HL-60 (cell line): ENCODE data around the gene ETV7.

Source experiments
- DNase-seq, 2 experiments: peaks; one replicate each; pipeline ENCODE4 v3.0.0-alpha.2; 2010 to 2020; ENCODE audit warnings: low read depth in 1 of 2, low spot score in 1 of 2
- H3K27ac ChIP-seq: fragments of 250-450 bp; sonication (Bioruptor Pico); replicated peaks from 2 replicates; pipeline ENCODE4 v1.5.1; 2020; ENCODE audit warnings: mild to moderate bottlenecking, moderate library complexity
- H3K27me3 ChIP-seq: fragments of 250-450 bp; sonication (Bioruptor Pico); 2 replicates; pipeline ENCODE4 v1.5.1; 2021; ENCODE audit warnings: mild to moderate bottlenecking, moderate library complexity; ENCODE audit not compliant: insufficient read depth, poor library complexity, severe bottlenecking
- H3K4me3 ChIP-seq: replicated peaks from 2 replicates; pipeline ENCODE4 v1.5.1; 2011; ENCODE audit warnings: mild to moderate bottlenecking, control low read depth, low read length; ENCODE audit not compliant: insufficient read depth
- CTCF ChIP-seq: IDR thresholded peaks from one replicate; pipeline ENCODE4 v1.5.1; 2011; ENCODE audit warnings: low read length, control low read depth, inconsistent platforms; ENCODE audit not compliant: insufficient read depth
- GABPA ChIP-seq: IDR thresholded peaks from 2 replicates; pipeline ENCODE4 v1.6.1; 2012; ENCODE audit warnings: low read depth
- POLR2AphosphoS5 ChIP-seq: IDR thresholded peaks from 2 replicates; pipeline ENCODE4 v1.6.1; 2012; ENCODE audit warnings: low read depth
- REST ChIP-seq: IDR thresholded peaks from 2 replicates; pipeline ENCODE4 v1.6.1; 2012; ENCODE audit warnings: low read depth; ENCODE audit not compliant: insufficient replicate concordance
- SPI1 ChIP-seq: IDR thresholded peaks from 2 replicates; pipeline ENCODE4 v1.6.1; 2012; ENCODE audit warnings: low read depth, mild to moderate bottlenecking, borderline replicate concordance

ETV7 gene

GRCh38 chr6:36336779-36337241 is 50.7 kb downstream of the ETV7 start, which contains the start of gene BNIP5:
Gene BNIP5, minus strand, starts transcription at chr6:36336888. Its CDS starts 6,198 bp downstream, at chr6:36330690.
- TF ChIP-seq GABPA (no peak), SPI1 (no peak), CTCF (no peak), REST (no peak), POLR2AphosphoS5 (no peak)
- no peak for DNase-seq
- Histone ChIP-seq H3K4me3 (no peak within 1 kb of the TSS), H3K27me3 (peaks cover 5% of the 10 kb centered on the region), H3K27ac (no peak within 1 kb of the TSS)

GRCh38 chr6:36336208-36336710 is 51.2 kb downstream of the ETV7 start:
- no peak for DNase-seq
- Histone ChIP-seq H3K27ac (no peak overlapping the region), H3K4me3 (no peak overlapping the region), H3K27me3 (peaks cover 5% of the 10 kb centered on the region)
- TF ChIP-seq SPI1, result no peak

GRCh38 chr6:36335465-36336207 is 51.8 kb downstream of the ETV7 start:
- DNase-seq, result no peak
- H3K27ac ChIP-seq, result no peak overlapping the region
- no peak overlapping the region for H3K4me3 ChIP-seq
- no peak for TF ChIP-seq SPI1
- TF ChIP-seq GABPA, result no peak
- TF ChIP-seq CTCF, result no peak
- TF ChIP-seq POLR2AphosphoS5, result no peak
- TF ChIP-seq REST, result no peak
- H3K27me3 ChIP-seq, result peaks cover 5% of the 10 kb centered on the region

GRCh38 chr6:36334832-36335459 is 52.5 kb downstream of the ETV7 start:
- no peak overlapping the region for H3K4me3 ChIP-seq
- DNase-seq, result no peak
- no peak overlapping the region for H3K27ac ChIP-seq
- TF ChIP-seq SPI1 (no peak), REST (no peak), POLR2AphosphoS5 (no peak), CTCF (no peak), GABPA (no peak)
- H3K27me3 ChIP-seq, result peaks cover 5% of the 10 kb centered on the region
